SK-N-DZ (cell line): ENCODE data around the gene FAM186B.

Source experiments
- DNase-seq: peaks from one replicate; pipeline ENCODE4 v3.0.0-alpha.2; 2015; ENCODE audit warnings: low spot score

Gene FAM186B

DNA sequence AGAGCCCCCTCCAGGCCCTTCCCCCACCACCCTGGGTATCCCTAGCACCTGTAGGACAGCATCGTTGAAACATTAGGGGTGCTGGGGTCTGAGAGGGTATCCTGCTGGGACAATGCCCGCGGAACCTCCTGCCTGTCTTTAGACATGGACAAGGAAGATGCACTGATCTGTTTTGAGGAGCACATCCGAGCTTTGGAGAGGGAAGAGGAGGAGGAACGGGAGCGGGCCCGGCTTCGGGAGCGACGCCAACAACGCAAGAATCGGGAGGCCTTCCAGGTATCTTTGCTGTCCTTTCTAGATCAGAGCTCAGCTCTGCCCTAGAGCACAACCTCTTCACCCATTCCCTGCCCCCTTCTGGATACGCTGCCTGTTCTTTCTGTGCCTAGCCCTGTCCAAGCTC is 31.1 kb upstream of the FAM186B start:
- DNase-seq, result no peak

DNA sequence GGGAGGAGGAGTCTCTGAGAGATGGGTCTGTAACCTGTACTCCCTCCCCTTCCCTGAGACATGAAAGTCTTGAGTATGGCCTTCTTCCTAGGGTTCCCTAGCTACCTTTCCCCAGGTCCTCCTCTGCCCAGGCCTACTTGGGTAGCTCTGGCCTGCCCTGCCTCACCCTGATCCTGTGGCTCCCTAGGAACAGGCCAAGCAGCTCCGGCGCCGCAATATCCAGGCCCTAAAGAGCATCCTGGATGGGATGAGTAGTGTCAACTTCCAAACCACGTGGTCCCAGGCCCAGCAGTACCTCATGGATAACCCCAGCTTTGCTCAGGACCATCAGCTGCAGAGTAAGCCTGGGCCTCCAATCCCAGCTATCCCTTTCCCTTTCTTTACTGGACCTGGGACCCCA is 30.2 kb upstream of the FAM186B start:
- DNase-seq, result no peak

- DNase-seq, result no peak
Measured at GRCh38 chr12:49635036-49635435, 29.6 kb upstream of the FAM186B start.

- no peak for DNase-seq
Measured at GRCh38 chr12:49633703-49634345, 28.4 kb upstream of the FAM186B start.

DNA sequence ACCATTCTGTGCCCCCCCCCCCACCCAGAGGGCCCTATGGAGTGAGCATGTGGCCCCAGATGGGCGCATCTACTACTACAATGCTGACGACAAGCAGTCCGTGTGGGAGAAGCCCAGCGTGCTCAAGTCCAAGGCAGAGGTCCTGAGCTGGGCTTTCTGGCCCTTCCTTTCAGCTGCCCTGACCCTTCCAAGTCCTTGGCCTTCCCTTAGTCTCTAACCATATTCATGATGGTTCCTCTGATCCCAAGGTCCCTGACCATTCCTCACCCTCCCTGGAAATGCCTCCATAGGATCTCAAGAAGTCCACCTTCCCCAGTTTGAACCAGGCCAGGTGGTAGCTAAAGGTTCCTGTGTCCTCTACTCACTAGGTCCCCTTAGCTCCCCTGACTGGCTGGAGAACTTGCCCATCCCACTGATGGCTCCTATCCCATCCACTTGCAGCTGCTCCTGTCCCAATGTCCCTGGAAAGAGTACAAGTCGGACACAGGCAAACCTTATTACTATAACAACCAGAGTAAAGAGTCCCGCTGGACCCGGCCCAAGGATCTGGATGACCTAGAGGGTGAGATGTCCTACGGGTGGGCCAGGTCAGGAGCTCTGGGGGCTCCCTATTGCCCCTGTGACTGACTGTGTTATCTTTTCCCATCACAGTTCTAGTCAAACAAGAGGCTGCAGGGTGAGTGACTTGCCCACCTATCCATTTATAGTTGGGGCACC is 27.7 kb upstream of the FAM186B start:
- no peak for DNase-seq

- DNase-seq, result no peak
Measured at GRCh38 chr12:49632401-49632800, 27.0 kb upstream of the FAM186B start.

DNA sequence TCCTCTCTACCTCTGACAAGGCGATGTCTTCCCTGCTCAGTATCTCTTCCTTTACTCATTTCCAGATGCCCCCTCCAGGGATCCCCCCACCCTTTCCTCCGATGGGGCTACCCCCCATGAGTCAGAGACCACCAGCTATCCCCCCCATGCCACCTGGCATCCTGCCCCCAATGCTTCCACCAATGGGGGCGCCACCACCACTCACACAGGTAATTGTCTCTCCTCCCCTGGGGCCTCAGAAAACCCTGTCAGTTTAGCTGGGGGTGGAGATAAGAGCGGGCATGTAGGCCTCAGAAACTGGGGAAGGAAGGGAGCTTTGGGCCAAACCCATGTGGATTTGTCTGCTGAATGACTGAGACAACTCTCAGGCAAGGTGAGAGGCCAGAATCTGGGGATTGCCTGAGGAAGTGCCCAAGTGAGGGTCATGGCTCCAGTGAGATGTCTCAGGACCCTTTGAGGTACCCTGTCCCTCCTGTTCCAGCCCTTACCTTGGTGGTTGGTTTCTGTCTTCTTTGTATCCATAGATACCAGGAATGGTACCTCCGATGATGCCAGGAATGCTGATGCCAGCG is 26.0 kb upstream of the FAM186B start:
- no peak for DNase-seq

- no peak for DNase-seq
Measured at GRCh38 chr12:49627752-49628360, 22.4 kb upstream of the FAM186B start.

- DNase-seq, result no peak
Measured at GRCh38 chr12:49626836-49627235, 21.4 kb upstream of the FAM186B start.

- DNase-seq, result no peak
Measured at GRCh38 chr12:49626169-49626835, 20.9 kb upstream of the FAM186B start.

- DNase-seq, result no peak
Measured at GRCh38 chr12:49624921-49625577, 19.6 kb upstream of the FAM186B start.

DNA sequence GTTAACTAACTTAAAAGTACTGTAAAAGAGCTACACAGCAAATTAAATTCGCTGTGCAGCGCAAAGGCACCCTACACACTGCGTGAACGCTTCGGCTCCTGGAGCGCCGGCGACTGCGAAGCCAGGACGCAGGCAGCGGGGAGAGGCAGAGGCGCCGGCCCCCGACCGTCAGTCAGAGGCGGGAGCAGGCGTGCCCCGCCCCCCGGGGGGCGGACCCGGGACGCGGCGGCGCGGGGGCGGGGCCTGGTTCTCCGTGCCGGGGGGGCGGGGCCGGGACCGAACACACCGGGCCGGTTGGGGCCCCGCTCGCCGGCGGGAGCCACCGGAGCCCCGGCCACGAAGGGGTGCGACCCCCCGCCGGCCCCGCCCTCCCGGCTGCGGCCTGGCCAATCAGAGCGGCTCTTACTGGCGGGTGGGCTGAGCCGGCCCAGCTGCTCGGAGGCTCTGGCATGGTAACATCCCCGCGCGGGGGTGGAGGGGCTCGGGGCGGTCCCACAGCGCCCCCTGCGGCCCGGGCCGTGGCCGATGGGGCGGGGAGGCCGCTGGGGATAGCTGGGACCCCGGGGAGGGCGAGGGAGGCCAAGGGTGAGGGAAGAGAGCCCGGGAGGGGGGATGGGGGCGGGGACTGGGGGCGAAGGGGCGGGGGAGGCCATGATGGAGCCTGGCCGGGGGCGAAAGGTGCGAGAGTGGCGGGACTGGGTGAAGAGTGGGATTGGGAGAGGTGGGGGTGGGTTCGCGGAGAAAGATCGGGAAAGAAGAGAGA is 17.9 kb upstream of the FAM186B start, which contains the start of gene PRPF40B:
Gene PRPF40B, plus strand, starts transcription at position 420 of the 763 bp plus-strand sequence. Its CDS starts 30 bp downstream, at position 450.
- peak; percentile 93 for DNase-seq

GRCh38 chr12:49622501-49623141 is 17.2 kb upstream of the FAM186B start:
- no peak for DNase-seq

GRCh38 chr12:49621651-49622500 is 16.4 kb upstream of the FAM186B start:
- no peak for DNase-seq

DNA sequence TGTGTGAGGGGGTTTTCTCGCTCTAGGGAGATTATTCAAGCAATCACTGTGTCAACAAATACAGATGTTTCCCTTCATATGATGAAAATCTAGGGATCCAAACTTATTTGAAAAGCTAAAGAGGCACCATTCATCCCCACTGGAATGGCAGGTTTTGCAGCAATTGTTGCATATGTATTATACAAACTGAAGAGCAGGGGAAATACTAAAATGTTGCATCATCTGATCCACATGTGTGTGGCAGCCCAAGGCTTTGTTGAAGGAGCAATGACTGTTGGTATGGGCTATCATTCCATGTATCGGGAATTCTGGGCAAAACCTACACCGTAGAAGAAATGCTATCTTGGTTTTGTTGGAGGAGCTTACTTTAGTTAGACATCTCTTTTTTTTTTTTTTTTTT is 13.8 kb upstream of the FAM186B start:
- no peak for DNase-seq

GRCh38 chr12:49618576-49618975 is 13.1 kb upstream of the FAM186B start:
- DNase-seq, result no peak

DNA sequence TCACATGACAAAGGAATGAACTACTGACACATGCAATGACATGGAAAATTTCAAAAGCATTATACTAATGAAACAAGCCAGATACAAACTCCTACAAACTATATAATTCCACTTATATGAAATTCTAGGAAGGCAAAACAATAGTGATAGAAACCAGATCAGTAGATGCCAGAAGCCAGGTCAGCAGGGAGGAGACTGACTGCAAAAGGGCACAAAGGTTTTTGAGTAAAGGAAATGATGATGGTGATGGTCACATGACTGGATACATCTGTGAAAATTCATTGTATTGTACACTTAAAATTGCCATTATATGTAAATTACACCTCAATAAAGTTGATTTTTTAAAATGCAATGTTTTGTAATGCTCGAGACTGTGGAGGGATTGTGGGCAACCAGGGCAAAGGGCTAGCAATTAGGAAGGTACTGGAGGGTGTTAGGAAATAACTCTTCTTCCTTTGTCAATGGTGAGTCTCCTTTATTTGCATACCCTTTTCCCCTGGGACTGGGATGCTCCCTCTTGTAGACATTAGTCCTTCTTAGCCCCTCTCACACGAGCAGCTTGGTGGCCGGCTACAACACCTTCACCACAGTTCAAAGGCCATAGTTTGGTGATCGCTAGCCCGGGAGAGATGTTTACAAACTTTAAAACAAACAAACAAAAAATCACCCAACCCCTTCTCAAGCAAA is 11.2 kb upstream of the FAM186B start:
- DNase-seq, result peak; percentile 91

DNA sequence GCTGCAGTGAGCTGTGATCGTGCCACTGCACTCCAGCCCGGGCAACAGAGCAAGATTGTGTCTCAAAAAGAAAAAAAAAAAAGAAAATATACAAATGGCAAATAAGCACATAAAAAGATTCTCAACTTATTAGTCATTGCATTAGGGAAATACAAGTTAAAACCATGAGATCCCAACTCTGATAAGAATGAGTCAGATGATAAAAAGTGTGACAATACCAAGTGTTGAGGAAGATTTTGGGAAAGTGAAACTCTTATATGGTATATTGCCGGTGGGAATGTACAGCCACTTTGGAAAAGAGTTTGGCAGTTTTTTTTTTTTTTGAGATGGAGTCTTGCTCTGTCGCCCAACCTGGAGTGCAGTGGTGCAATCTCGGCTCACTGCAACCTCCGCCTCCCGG is 10.3 kb upstream of the FAM186B start:
- DNase-seq, result no peak

- no peak for DNase-seq
Measured at GRCh38 chr12:49612210-49612609, 6.8 kb upstream of the FAM186B start.
